Keratinocyte (primary cell): ENCODE results near the gene ZNF839.

Source experiments
- EZH2 ChIP-seq: IDR thresholded peaks from one replicate; pipeline ENCODE4 v1.6.1; 2012; ENCODE audit warnings: inconsistent platforms, mild to moderate bottlenecking, low read length, moderate library complexity
- TF ChIP-seq, protein P1 (sequence below), 3 experiments: IDR thresholded peaks in 1 of 3; conservative IDR thresholded peaks in 1 of 3; optimal IDR thresholded peaks in 1 of 3; 2 replicates in 2 of 3; 3 replicates in 1 of 3; pipeline versions ENCODE3 to v1.5.1; 2011; ENCODE audit warnings: low read length in 3 of 3, mild to moderate bottlenecking in 3 of 3, moderate library complexity in 2 of 3, control low read depth in 1 of 3, inconsistent platforms in 1 of 3; ENCODE audit not compliant: insufficient read depth in 2 of 3; ENCODE audit errors: extremely low read depth in 1 of 3

DNA sequence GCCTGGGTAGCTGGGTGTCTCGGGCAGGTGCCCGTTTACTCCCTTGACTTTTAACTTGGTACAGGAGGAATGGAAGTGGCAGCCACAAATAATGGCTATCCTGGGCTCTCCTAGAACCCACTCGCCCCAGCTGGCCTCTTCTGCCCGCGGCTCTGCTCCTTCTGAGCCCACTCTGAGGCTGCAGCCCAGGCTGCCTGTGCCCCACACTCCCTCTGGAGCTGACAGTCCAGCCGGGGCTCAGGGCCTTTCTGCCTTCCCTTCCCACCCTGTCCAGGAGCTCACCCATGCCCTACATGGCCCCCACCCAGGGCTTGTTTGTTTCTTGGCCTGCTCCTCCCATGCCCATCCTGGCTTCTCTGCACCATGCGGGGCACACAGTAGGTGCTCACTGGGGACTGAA, 15.6 kb downstream of the ZNF839 start:
- TF ChIP-seq, protein P1, sequence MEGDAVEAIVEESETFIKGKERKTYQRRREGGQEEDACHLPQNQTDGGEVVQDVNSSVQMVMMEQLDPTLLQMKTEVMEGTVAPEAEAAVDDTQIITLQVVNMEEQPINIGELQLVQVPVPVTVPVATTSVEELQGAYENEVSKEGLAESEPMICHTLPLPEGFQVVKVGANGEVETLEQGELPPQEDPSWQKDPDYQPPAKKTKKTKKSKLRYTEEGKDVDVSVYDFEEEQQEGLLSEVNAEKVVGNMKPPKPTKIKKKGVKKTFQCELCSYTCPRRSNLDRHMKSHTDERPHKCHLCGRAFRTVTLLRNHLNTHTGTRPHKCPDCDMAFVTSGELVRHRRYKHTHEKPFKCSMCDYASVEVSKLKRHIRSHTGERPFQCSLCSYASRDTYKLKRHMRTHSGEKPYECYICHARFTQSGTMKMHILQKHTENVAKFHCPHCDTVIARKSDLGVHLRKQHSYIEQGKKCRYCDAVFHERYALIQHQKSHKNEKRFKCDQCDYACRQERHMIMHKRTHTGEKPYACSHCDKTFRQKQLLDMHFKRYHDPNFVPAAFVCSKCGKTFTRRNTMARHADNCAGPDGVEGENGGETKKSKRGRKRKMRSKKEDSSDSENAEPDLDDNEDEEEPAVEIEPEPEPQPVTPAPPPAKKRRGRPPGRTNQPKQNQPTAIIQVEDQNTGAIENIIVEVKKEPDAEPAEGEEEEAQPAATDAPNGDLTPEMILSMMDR (optimal IDR thresholded peaks at IDR 0.05 in 1 of 3, IDR thresholded peaks at IDR 0.05 in 1 of 3, conservative IDR thresholded peaks at IDR 0.05 in 1 of 3; ENCODE audit: extremely low read depth in 1 of 3, insufficient read depth in 2 of 3, low read length in 3 of 3) = no peak
- TF ChIP-seq EZH2 = no peak
